ENCODE data around the gene GRB10.

Gene GRB10

DNA sequence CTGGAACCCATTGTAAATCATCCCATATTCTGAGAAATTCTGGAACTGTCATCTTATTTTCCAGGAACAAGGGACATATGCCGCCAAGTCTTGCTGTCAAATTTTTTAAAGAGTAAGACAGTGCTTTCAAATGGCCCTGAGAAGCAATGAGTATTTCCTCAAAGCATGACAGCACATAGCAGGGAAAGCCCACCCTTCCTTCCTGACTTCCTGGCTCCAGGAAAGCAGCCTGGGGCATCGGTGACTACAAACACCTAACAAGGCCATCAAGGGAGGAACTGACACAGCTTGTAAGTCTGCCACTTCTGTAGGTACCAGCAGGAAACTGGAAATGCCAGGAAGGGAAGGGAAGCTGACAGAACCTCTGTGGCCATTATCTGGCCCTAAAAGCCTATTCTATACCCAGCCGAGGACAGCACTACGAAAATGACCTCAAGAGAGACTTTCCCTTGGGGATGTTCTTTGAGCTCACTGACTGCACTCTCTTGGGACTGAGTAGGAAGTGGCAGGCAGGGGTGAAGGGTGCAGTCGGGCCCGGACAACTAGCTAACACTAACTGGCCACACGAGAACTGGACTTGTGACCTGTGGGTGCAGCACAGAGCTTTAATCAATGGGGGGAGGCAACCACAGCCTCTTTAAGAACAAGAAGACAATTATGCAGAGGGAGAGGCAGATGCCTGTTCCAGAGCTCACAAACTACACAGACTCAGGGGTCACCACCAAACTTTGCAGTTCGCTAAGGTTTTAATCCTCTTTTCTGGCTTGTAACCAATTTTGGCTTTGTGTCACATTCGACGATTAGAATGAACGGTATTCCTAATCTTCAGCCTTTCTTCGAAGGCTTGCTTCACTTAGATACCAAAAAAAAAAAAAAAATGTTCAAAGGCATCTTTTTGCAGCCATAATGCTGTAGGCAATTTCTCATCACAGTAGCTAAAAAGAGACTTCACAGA is 52.0 kb downstream of the GRB10 start:
- Histone ChIP-seq H3K36me3 (replicated peaks; ENCODE audit: low read depth, low read length) (no peaks in the 10 kb centered on the region), H4K20me1 (ENCODE audit: insufficient read depth, low read length) (no peaks in the 10 kb centered on the region), H2AFZ (ENCODE audit: low read depth, low read length) (no peak overlapping the region), H3K4me3 (ENCODE audit: low read length) (no peak overlapping the region), H3K27me3 (ENCODE audit: low read depth, low read length) (peaks cover 2% of the 10 kb centered on the region; the same call in 1 of the 2 replicates), H3K4me1 (ENCODE audit: low read length) (no peaks in the 10 kb centered on the region), H3K9ac (ENCODE audit: low read length) (no peak overlapping the region), H3K9me3 (ENCODE audit: insufficient read depth, low read length) (no peaks in the 10 kb centered on the region), H3K27ac (ENCODE audit: low read length) (no peak overlapping the region), H3K79me2 (ENCODE audit: low read length) (no peaks in the 10 kb centered on the region), H3K4me2 (ENCODE audit: low read length) (no peak overlapping the region)
- TF ChIP-seq EZH2phosphoT487 (IDR thresholded peaks at IDR 0.05; ENCODE audit: low read depth) = no peak
- TF ChIP-seq, protein P1, sequence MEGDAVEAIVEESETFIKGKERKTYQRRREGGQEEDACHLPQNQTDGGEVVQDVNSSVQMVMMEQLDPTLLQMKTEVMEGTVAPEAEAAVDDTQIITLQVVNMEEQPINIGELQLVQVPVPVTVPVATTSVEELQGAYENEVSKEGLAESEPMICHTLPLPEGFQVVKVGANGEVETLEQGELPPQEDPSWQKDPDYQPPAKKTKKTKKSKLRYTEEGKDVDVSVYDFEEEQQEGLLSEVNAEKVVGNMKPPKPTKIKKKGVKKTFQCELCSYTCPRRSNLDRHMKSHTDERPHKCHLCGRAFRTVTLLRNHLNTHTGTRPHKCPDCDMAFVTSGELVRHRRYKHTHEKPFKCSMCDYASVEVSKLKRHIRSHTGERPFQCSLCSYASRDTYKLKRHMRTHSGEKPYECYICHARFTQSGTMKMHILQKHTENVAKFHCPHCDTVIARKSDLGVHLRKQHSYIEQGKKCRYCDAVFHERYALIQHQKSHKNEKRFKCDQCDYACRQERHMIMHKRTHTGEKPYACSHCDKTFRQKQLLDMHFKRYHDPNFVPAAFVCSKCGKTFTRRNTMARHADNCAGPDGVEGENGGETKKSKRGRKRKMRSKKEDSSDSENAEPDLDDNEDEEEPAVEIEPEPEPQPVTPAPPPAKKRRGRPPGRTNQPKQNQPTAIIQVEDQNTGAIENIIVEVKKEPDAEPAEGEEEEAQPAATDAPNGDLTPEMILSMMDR (IDR thresholded peaks at IDR 0.05; ENCODE audit: low read depth, low read length) = no peak

DNA sequence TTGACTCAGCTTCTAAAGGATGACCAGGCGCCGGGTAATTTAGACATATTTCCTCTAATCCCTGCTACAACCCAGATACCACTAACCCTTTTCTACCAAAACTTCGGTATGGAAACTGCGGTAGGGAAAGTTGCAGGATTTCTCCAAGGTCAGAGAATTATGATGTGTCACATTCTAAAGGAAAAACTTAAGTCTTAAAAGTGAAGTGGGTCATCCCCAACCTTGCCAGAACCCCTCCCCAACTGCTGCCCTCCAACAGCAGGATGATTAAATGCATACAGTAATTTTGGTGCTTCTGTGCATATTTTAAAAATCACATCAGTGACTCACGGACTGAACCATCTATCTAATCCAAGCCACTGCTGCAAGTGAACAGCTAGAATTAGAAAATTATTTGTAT is 52.7 kb downstream of the GRB10 start:
- no peak overlapping the region for H3K4me3 ChIP-seq (ENCODE audit: low read length)
- no peak overlapping the region for H3K4me2 ChIP-seq (ENCODE audit: low read length)
- peaks cover 2% of the 10 kb centered on the region; the same call in 1 of the 2 replicates for H3K27me3 ChIP-seq (ENCODE audit: low read depth, low read length)
- H3K36me3 ChIP-seq (replicated peaks; ENCODE audit: low read depth, low read length) = no peaks in the 10 kb centered on the region
- no peaks in the 10 kb centered on the region for H4K20me1 ChIP-seq (ENCODE audit: insufficient read depth, low read length)
- H3K9me3 ChIP-seq (ENCODE audit: insufficient read depth, low read length) = no peaks in the 10 kb centered on the region
- TF ChIP-seq, protein P1 (IDR thresholded peaks at IDR 0.05; ENCODE audit: low read depth, low read length) = no peak
- TF ChIP-seq EZH2phosphoT487 (IDR thresholded peaks at IDR 0.05; ENCODE audit: low read depth) = no peak
- H2AFZ ChIP-seq (ENCODE audit: low read depth, low read length) = no peak overlapping the region
- H3K79me2 ChIP-seq (ENCODE audit: low read length) = no peaks in the 10 kb centered on the region
- no peak overlapping the region for H3K27ac ChIP-seq (ENCODE audit: low read length)
- H3K4me1 ChIP-seq (ENCODE audit: low read length) = no peaks in the 10 kb centered on the region
- no peak overlapping the region for H3K9ac ChIP-seq (ENCODE audit: low read length)

DNA sequence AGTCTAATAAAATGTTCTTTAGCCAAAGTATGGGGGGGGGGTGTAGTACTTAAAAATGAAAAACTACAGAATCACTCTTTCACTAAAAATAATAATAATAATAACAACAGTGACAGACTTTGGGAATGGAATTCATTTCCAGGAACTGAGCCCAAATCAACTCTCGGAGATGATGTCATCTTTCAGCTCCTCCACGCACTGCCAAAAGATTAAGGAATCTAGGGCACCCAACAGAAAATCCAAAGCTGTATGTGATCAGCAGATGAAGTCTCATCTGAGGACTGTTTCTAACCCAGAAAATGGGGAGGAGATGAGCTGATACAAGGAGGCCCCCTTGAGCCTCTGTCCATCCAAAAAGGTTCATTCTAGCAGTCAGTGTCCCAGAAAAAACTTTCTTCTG is 54.5 kb downstream of the GRB10 start:
- Histone ChIP-seq H2AFZ (ENCODE audit: low read depth, low read length) (no peak overlapping the region), H3K79me2 (ENCODE audit: low read length) (no peaks in the 10 kb centered on the region), H3K27me3 (ENCODE audit: low read depth, low read length) (peaks cover 8% of the 10 kb centered on the region; the same call in 1 of the 2 replicates), H3K4me3 (ENCODE audit: low read length) (no peak overlapping the region), H3K27ac (ENCODE audit: low read length) (no peak overlapping the region), H4K20me1 (ENCODE audit: insufficient read depth, low read length) (no peaks in the 10 kb centered on the region), H3K4me1 (ENCODE audit: low read length) (no peaks in the 10 kb centered on the region), H3K36me3 (replicated peaks; ENCODE audit: low read depth, low read length) (no peaks in the 10 kb centered on the region), H3K9me3 (ENCODE audit: insufficient read depth, low read length) (no peaks in the 10 kb centered on the region), H3K9ac (ENCODE audit: low read length) (no peak overlapping the region), H3K4me2 (ENCODE audit: low read length) (no peak overlapping the region)
- TF ChIP-seq EZH2phosphoT487 (IDR thresholded peaks at IDR 0.05; ENCODE audit: low read depth) = no peak
- TF ChIP-seq, protein P1 (IDR thresholded peaks at IDR 0.05; ENCODE audit: low read depth, low read length) = no peak

DNA sequence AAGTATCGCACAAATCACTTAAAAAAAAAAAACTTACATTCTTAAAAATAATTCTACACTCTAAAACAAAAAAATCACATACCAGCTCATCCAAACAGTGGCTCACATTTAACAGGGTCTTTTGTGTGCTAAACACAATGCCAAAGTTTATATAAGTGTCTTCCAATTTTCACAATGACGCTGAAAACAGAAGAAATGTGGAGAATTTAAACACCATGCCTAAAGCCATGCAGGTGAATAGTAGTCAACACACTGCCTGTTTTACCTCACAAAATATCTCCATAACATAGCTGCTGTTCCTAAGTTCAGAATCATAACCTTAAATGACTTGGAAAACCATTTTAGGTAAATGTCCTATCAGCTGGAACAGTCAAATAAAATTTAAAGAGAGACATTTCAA is 55.0 kb downstream of the GRB10 start:
- TF ChIP-seq, protein P1 (IDR thresholded peaks at IDR 0.05; ENCODE audit: low read depth, low read length) = no peak
- TF ChIP-seq EZH2phosphoT487 (IDR thresholded peaks at IDR 0.05; ENCODE audit: low read depth) = no peak
- Histone ChIP-seq H2AFZ (ENCODE audit: low read depth, low read length) (no peak overlapping the region), H3K9me3 (ENCODE audit: insufficient read depth, low read length) (no peaks in the 10 kb centered on the region), H3K9ac (ENCODE audit: low read length) (no peak overlapping the region), H3K36me3 (replicated peaks; ENCODE audit: low read depth, low read length) (no peaks in the 10 kb centered on the region), H3K4me2 (ENCODE audit: low read length) (no peak overlapping the region), H3K27me3 (ENCODE audit: low read depth, low read length) (peaks cover 8% of the 10 kb centered on the region; the same call in 1 of the 2 replicates), H3K79me2 (ENCODE audit: low read length) (no peaks in the 10 kb centered on the region), H3K4me1 (ENCODE audit: low read length) (no peaks in the 10 kb centered on the region), H3K27ac (ENCODE audit: low read length) (no peak overlapping the region), H4K20me1 (ENCODE audit: insufficient read depth, low read length) (no peaks in the 10 kb centered on the region), H3K4me3 (ENCODE audit: low read length) (no peak overlapping the region)
